ENCODE measurements around the gene CDC42BPA.

CDC42BPA gene

GRCh38 chr1:227102056-227102455 lies 216.2 kb downstream of the CDC42BPA start:
- no peak overlapping the region for H3K4me3 ChIP-seq (ENCODE audit: low read depth, low read length)
- TF ChIP-seq CTCF (IDR thresholded peaks at IDR 0.05; ENCODE audit: borderline replicate concordance, insufficient read depth, low read depth, low read length): no peak

- no peak for TF ChIP-seq CTCF (IDR thresholded peaks at IDR 0.05; ENCODE audit: borderline replicate concordance, insufficient read depth, low read depth, low read length)
- H3K4me3 ChIP-seq (ENCODE audit: low read depth, low read length): no peak overlapping the region
Measured at GRCh38 chr1:227094249-227094966, 223.9 kb downstream of the CDC42BPA start.

GRCh38 chr1:227093309-227093708 lies 225.0 kb downstream of the CDC42BPA start:
- H3K4me3 ChIP-seq (ENCODE audit: low read depth, low read length): no peak overlapping the region
- no peak for TF ChIP-seq CTCF (IDR thresholded peaks at IDR 0.05; ENCODE audit: borderline replicate concordance, insufficient read depth, low read depth, low read length)

GRCh38 chr1:227092069-227092468 lies 226.2 kb downstream of the CDC42BPA start:
- H3K4me3 ChIP-seq (ENCODE audit: low read depth, low read length): no peak overlapping the region
- no peak for TF ChIP-seq CTCF (IDR thresholded peaks at IDR 0.05; ENCODE audit: borderline replicate concordance, insufficient read depth, low read depth, low read length)

- H3K4me3 ChIP-seq (ENCODE audit: low read depth, low read length): no peak overlapping the region
- no peak for TF ChIP-seq CTCF (IDR thresholded peaks at IDR 0.05; ENCODE audit: borderline replicate concordance, insufficient read depth, low read depth, low read length)
Measured at GRCh38 chr1:227086636-227087035, 231.7 kb downstream of the CDC42BPA start.

- no peak overlapping the region for H3K4me3 ChIP-seq (ENCODE audit: low read depth, low read length)
Measured at GRCh38 chr1:227082999-227083746, 235.1 kb downstream of the CDC42BPA start.

More at GRCh38 chr1:227082999-227083746, 235.1 kb downstream of the CDC42BPA start:
- no peak for TF ChIP-seq CTCF (IDR thresholded peaks at IDR 0.05; ENCODE audit: borderline replicate concordance, insufficient read depth, low read depth, low read length)

Data from GM12875 (cell line).